HFF-Myc (cell line): ENCODE data around the gene SV2B.

Source experiments
- DNase-seq: peaks from one replicate; pipeline ENCODE4 v3.0.0-alpha.2; 2011; ENCODE audit warnings: low read depth; ENCODE audit errors: extremely low read depth
- H3K4me3 ChIP-seq: replicated peaks from 2 replicates; pipeline ENCODE4 v1.5.1; 2011; ENCODE audit warnings: low read depth, mild to moderate bottlenecking, control low read depth, low read length
- TF ChIP-seq, protein P1 (sequence below): IDR thresholded peaks from 2 replicates; pipeline ENCODE4 v1.5.1; 2012; ENCODE audit warnings: mild to moderate bottlenecking, low read depth, low read length, control low read depth; ENCODE audit errors: missing control alignments

Gene SV2B

DNA sequence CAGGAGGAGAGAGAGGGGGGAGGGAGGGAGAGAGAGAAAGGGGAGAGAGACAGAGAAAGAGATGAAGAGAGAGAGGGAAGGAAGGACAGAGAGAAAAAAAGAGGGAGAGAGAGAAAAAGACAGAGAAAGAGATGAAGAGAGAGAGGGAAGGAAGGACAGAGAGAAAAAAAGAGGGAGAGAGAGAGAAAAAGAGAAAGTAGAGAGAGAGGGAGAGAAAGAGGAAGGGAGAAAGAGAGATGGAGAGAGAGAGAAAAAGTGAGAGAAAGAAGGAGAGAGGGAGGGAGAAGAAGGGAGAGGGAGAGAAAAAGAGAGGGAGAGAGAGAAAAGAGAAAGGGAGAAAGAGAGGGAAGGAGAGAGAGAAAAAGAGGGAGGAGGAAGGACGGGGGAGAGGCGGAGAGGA, 204.2 kb downstream of the SV2B start:
- DNase-seq: no peak
- TF ChIP-seq, protein P1, sequence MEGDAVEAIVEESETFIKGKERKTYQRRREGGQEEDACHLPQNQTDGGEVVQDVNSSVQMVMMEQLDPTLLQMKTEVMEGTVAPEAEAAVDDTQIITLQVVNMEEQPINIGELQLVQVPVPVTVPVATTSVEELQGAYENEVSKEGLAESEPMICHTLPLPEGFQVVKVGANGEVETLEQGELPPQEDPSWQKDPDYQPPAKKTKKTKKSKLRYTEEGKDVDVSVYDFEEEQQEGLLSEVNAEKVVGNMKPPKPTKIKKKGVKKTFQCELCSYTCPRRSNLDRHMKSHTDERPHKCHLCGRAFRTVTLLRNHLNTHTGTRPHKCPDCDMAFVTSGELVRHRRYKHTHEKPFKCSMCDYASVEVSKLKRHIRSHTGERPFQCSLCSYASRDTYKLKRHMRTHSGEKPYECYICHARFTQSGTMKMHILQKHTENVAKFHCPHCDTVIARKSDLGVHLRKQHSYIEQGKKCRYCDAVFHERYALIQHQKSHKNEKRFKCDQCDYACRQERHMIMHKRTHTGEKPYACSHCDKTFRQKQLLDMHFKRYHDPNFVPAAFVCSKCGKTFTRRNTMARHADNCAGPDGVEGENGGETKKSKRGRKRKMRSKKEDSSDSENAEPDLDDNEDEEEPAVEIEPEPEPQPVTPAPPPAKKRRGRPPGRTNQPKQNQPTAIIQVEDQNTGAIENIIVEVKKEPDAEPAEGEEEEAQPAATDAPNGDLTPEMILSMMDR: no peak
- no peak overlapping the region for H3K4me3 ChIP-seq

DNA sequence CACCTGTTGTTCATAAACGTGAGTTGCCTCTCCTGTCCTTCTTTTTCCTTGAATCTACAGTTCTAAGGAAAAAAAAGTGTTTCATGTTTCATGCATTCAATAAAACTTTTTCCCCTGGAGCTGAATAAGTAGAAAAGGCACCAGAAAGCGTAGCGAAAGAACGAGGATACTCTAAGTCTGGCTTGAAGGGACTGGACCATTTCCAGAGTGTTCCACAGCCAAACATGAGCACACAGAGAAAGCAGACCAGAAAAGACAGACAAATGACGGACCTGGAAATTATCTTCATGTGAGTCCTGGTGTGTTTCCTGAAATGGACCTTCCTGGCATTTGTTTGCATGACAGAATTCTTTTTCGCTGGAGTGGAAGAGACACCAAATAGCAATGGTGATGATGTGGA, 204.7 kb downstream of the SV2B start:
- H3K4me3 ChIP-seq: no peak overlapping the region
- no peak for DNase-seq
- TF ChIP-seq, protein P1: no peak

DNA sequence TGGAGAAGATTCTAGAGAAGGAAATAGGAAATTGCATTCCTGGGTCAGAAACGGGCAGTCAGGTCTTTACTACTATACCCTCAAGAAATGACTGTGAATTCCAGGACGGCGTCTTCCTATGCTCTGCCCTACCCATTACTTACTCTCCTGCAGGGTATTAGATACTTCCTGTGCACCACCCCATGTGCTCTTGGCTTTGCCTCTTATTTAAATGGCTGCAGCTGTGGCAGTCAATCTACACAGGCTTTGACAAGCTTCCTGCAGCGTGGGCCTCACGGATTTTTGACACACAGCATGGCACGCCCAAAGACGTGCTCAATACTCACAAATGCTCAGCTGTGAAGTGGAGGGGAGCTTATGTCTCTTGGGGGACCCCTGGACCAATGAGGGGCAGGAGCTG, 206.1 kb downstream of the SV2B start:
- H3K4me3 ChIP-seq: no peak overlapping the region
- TF ChIP-seq, protein P1: no peak
- DNase-seq: no peak

DNA sequence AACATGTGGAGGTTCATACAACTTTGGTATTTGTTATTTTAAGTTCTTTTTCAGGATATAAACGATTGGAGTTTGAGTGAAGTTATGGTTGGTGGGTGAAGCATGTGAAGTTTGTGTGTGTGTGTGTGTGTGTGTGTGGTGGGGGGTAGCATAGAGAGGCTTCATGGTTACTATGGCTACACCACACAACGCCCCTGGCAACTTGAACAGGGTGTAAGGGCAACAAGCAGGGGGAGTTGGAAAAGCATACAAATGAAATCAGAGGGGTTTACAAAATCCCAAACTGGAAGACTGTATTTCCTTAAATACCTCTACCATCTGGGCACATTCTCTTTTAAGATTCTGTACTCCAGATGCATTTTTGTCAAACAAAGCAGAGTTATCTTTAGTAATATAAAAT, 207.5 kb downstream of the SV2B start:
- no peak for DNase-seq
- TF ChIP-seq, protein P1: no peak

DNA sequence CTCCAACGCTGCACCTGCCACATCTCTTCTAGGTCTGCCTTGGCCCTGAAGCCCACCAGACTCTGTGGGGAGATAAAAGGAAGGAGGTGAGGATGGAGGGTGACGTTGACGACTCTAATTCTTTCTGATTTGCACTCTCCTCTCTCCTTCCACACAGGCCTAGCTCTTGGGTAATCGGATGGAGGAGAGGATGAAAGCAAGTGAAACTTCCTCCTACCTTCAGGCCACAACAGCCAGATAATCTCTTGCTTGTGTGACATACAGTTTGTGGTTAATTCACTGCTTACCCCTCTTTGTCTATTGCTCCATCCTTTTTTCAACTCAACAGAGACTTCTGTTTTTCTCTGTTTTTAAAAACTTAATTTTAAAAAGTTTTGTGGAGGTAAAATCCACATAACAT, 208.1 kb downstream of the SV2B start:
- no peak overlapping the region for H3K4me3 ChIP-seq
- no peak for DNase-seq
- TF ChIP-seq, protein P1: no peak

More for the DNA sequence above, 207.5 kb downstream of the SV2B start:
- no peak overlapping the region for H3K4me3 ChIP-seq

DNA sequence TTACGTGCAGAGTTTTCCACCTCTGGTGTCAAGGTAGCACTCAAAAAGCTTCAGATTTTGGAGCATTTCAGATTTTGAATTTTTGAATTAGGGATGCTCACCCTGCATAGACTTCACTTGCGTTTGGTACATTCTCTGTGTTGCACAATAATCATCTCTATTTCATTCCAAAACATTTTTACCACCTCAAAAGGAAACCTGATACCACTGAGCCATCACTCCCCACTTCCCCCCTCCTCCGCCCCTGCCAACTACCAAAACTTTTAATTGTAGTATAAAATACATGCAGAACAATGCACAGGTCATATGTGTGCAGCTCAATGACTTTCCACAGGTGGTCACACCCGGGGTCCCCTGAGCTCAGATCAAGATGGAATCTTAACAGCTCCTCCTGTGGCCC, 208.8 kb downstream of the SV2B start:
- TF ChIP-seq, protein P1: no peak
- DNase-seq: no peak
- H3K4me3 ChIP-seq: no peak overlapping the region

DNA sequence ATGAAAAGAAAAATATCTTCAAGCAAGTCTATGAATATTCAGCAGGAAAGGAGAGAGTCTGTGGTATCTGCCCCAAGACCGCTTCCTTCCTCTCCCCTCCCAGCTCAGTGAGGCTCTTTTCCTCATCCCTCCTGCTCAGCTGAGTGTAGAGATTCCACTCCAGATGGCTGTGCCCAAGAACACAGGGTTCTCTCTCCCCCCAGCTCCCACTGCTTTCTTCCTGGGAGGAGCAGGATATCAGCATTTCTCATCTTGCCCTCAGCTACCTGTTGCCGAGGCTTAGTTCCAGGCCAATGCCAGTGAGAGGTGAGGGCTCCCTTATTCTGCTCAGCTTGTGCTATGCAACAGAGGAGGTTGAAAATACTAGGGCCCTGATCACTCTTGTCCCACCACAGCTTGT, 211.9 kb downstream of the SV2B start:
- DNase-seq: no peak
- TF ChIP-seq, protein P1: no peak

More for the DNA sequence above, 211.9 kb downstream of the SV2B start:
- no peak overlapping the region for H3K4me3 ChIP-seq
